Activated naive CD4-positive, alpha-beta T cell treated with anti-CD3 and anti-CD28 coated beads, Interleukin-2, amount 10 ng/mL, durations not matched to agents 7 days and 5 days (primary cell): ENCODE results near the gene COX6A2.

Experiments used
- CTCF ChIA-PET: fragments of 350-600 bp; sonication (Branson Sonifier 250); formaldehyde crosslinking; loops from one replicate; lab custom pipeline; 2021; ENCODE audit warnings: antibody characterized with exemption; lab: Charles Lee
- DNase-seq: peaks from one replicate; pipeline ENCODE4 v3.0.0-alpha.2; 2020
- H3K27ac Mint-ChIP-seq: one replicate; pipeline ENCODE4 v1.8.0; 2021; ENCODE audit warnings: mild to moderate bottlenecking, moderate library complexity, mixed read lengths
- H3K27me3 Mint-ChIP-seq: one replicate; pipeline ENCODE4 v1.8.0; 2021; ENCODE audit warnings: mild to moderate bottlenecking, mixed read lengths
- H3K36me3 Mint-ChIP-seq: one replicate; pipeline ENCODE4 v1.8.0; 2021; ENCODE audit warnings: mixed read lengths
- H3K4me1 Mint-ChIP-seq: one replicate; pipeline ENCODE4 v1.8.0; 2021; ENCODE audit warnings: mixed read lengths
- H3K4me3 Mint-ChIP-seq: one replicate; pipeline ENCODE4 v1.8.0; 2021; ENCODE audit warnings: mild to moderate bottlenecking, moderate library complexity, mixed read lengths
- H3K9me3 Mint-ChIP-seq: one replicate; pipeline ENCODE4 v1.8.0; 2021; ENCODE audit warnings: mixed read lengths

Gene COX6A2

GRCh38 chr16:31428279-31428597 is at the start of gene COX6A2:
Gene COX6A2 (minus strand): TSS chr16:31428360. CDS start chr16:31428325, 35 bp downstream.
- H3K27ac Mint-ChIP-seq = no peak within 1 kb of the TSS
- H3K27me3 Mint-ChIP-seq = peaks cover 46% of the 10 kb centered on the region
- H3K9me3 Mint-ChIP-seq = peaks cover 4% of the 10 kb centered on the region
- CTCF ChIA-PET = interaction anchor here (1.9 kb wide), 1 partner anchor 15 kb away, joined by 7 read pairs; the partner anchor contains the start of gene ZNF843
- peak within 1 kb of the TSS; percentile 21 for H3K4me3 Mint-ChIP-seq
- peaks cover 21% of the 10 kb centered on the region for H3K4me1 Mint-ChIP-seq
- no peak for DNase-seq
- H3K36me3 Mint-ChIP-seq = no peaks in the 10 kb centered on the region

DNA sequence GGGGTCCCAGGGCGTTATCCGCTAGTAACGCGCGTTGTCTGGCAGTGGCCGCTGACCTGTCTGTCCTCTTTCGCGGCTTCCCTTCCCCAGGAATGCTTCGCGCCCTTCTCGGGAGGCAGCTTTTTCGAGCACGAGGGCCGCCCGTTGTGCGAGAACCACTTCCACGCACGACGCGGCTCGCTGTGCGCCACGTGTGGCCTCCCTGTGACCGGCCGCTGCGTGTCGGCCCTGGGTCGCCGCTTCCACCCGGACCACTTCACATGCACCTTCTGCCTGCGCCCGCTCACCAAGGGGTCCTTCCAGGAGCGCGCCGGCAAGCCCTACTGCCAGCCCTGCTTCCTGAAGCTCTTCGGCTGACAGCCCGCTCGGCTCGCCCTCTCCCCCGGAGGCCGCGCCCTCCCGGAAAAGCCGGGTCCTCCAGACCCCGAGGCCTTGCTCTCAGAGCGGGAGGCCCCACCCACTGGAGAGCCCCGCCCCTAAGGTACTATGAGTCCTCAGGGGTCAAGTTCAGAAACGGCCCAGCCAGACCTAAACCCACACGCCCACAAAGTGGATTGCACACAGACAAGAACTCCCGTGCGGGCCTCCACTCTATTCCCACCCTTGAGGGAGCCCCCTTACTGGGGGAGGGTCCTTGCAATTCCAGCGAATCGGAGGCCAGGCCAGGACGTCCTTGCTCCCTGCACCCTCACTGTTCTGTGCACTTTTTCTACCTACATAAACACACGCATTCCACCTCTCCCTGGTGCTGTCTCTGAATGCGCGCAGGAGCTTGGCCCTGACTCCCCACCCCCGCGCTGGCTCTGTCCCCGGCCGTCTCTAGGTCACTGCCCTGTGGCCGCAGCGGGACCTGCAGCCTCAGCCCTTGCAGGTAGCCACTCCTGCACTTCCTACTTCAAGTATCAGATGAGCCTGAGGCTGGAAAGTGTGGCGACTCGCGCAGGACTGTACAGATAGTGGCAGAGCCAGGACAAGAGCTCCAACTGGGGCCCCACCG is 49.4 kb upstream of the COX6A2 start:
- peak; percentile 65 for DNase-seq
- peak overlapping the region; percentile 82 for H3K4me3 Mint-ChIP-seq
- no peak overlapping the region for H3K27ac Mint-ChIP-seq
- CTCF ChIA-PET = interaction anchor here (1.9 to 3.2 kb wide), 2 partner anchors 17 kb away, joined by 5 to 19 read pairs; no protein-coding TSS in a partner anchor
- no peaks in the 10 kb centered on the region for H3K9me3 Mint-ChIP-seq
- H3K36me3 Mint-ChIP-seq = peaks cover under 1% of the 10 kb centered on the region
- peaks cover 92% of the 10 kb centered on the region for H3K27me3 Mint-ChIP-seq
- peaks cover 31% of the 10 kb centered on the region for H3K4me1 Mint-ChIP-seq

DNA sequence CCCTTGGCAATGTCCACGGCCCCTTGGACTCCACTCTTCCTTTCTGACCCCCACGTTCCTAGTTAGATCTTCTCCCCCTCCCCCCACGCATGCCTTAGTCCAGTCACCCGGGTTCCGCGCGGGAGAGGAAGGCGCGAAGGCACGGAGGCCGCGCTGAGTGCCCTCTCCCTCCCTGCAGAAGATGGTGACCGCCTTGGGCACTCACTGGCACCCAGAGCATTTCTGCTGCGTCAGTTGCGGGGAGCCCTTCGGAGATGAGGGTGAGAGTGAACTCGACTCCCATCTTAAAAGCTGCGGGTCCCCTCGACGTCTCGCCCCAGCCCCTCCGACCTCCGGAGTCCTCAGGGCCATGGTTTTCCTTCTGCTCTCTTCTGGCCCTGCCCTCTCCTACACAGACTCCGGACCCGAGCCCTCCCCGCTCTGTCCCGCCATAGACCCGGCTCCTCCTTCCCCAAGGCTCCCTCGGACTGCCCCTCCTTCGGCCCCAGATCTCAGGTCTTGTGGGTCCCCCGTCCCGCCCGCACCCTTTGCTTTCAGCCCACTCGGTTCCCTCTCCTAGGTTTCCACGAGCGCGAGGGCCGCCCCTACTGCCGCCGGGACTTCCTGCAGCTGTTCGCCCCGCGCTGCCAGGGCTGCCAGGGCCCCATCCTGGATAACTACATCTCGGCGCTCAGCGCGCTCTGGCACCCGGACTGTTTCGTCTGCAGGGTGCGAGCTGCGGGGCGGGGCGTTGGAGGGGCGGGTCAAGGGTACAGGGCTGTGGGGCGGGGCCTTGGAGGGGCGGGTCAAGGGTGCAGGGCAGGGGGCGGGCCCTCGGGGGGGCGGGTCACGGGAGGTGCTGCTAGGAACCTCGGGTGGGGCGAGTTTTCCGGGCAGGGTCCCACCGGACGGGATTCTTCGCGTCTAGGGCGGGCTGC is 48.4 kb upstream of the COX6A2 start:
- peak; percentile 95 for DNase-seq
- Mint-ChIP-seq H3K4me3 (peak overlapping the region; percentile 82), H3K4me1 (peaks cover 33% of the 10 kb centered on the region), H3K9me3 (no peaks in the 10 kb centered on the region), H3K27me3 (peaks cover 93% of the 10 kb centered on the region), H3K36me3 (peaks cover 2% of the 10 kb centered on the region), H3K27ac (peak overlapping the region; percentile 75)
- CTCF ChIA-PET = interaction anchor here (3.2 kb wide), 1 partner anchor 16 kb away, joined by 19 read pairs; no protein-coding TSS in a partner anchor

DNA sequence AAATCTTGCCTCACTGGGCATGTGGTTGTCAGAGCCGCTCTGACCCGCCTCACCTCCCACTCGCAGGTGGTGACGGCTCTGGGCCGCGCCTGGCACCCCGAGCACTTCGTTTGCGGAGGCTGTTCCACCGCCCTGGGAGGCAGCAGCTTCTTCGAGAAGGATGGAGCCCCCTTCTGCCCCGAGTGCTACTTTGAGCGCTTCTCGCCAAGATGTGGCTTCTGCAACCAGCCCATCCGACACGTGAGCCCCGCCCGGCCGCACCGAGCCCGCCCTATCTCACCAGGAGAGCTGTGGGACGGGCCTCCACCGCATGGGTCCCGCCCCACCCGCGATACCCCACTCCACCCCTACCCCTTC is 47.8 kb upstream of the COX6A2 start:
- H3K9me3 Mint-ChIP-seq = no peaks in the 10 kb centered on the region
- peaks cover 95% of the 10 kb centered on the region for H3K27me3 Mint-ChIP-seq
- CTCF ChIA-PET = interaction anchor here (2.3 to 3.2 kb wide), 2 partner anchors 15 to 392 kb away, joined by 6 to 19 read pairs; no protein-coding TSS in a partner anchor
- H3K4me3 Mint-ChIP-seq = peak overlapping the region; percentile 82
- H3K27ac Mint-ChIP-seq = no peak overlapping the region
- peaks cover 2% of the 10 kb centered on the region for H3K36me3 Mint-ChIP-seq
- DNase-seq = peak; percentile 38
- H3K4me1 Mint-ChIP-seq = peaks cover 35% of the 10 kb centered on the region

GRCh38 chr16:31474773-31475738 is 46.9 kb upstream of the COX6A2 start:
- no peak overlapping the region for H3K27ac Mint-ChIP-seq
- H3K4me3 Mint-ChIP-seq = no peak overlapping the region
- no peaks in the 10 kb centered on the region for H3K9me3 Mint-ChIP-seq
- H3K4me1 Mint-ChIP-seq = peaks cover 35% of the 10 kb centered on the region
- H3K27me3 Mint-ChIP-seq = peaks cover 99% of the 10 kb centered on the region
- CTCF ChIA-PET = interaction anchor here (2.3 to 3.2 kb wide), 2 partner anchors 14 to 393 kb away, joined by 6 to 19 read pairs; no protein-coding TSS in a partner anchor
- DNase-seq = no peak
- H3K36me3 Mint-ChIP-seq = peaks cover 2% of the 10 kb centered on the region

GRCh38 chr16:31474173-31474714 is 46.1 kb upstream of the COX6A2 start:
- Mint-ChIP-seq H3K27me3 (peaks cover 91% of the 10 kb centered on the region), H3K4me1 (peaks cover 35% of the 10 kb centered on the region), H3K4me3 (no peak overlapping the region), H3K9me3 (no peaks in the 10 kb centered on the region), H3K27ac (no peak overlapping the region), H3K36me3 (peaks cover 2% of the 10 kb centered on the region)
- CTCF ChIA-PET = interaction anchor here (2.3 to 3.2 kb wide), 2 partner anchors 13 to 394 kb away, joined by 6 to 19 read pairs; no protein-coding TSS in a partner anchor
- no peak for DNase-seq

DNA sequence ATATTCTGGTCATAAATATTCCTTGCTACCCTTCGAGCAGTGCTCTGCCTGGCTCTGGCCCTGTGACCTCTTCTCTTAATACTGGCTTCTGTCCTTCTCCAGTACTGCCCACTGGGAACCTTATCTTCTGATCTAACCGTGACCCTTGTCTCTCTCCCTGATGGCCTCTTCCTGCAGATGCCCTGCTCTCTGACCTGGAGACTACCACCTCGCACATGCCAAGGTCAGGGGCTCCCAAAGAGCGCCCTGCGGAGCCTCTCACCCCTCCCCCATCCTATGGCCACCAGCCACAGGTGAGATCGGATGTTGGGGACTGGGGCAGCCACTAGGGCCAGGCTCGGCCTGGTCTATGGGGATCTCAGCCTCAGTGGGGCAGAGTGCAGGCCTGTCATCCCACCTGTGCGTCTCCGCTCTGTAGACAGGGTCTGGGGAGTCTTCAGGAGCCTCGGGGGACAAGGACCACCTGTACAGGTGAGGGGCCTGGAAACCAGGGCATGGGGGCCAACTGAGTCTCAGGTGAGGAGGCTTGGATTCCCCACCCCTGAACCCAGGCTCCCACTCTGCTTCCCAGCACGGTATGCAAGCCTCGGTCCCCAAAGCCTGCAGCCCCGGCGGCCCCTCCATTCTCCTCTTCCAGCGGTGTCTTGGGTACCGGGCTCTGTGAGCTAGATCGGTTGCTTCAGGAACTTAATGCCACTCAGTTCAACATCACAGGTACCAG is 45.3 kb upstream of the COX6A2 start:
- CTCF ChIA-PET = interaction anchor here (2.3 kb wide), 1 partner anchor 395 kb away, joined by 6 read pairs; no protein-coding TSS in a partner anchor
- H3K4me1 Mint-ChIP-seq = peaks cover 35% of the 10 kb centered on the region
- H3K27me3 Mint-ChIP-seq = peaks cover 82% of the 10 kb centered on the region
- no peaks in the 10 kb centered on the region for H3K9me3 Mint-ChIP-seq
- no peak for DNase-seq
- H3K4me3 Mint-ChIP-seq = no peak overlapping the region
- peaks cover 2% of the 10 kb centered on the region for H3K36me3 Mint-ChIP-seq
- H3K27ac Mint-ChIP-seq = no peak overlapping the region

GRCh38 chr16:31472709-31473203 is 44.6 kb upstream of the COX6A2 start:
- peak; percentile 56 for DNase-seq
- peaks cover 2% of the 10 kb centered on the region for H3K36me3 Mint-ChIP-seq

GRCh38 chr16:31471875-31472708 is 43.9 kb upstream of the COX6A2 start, which contains the start of gene TGFB1I1:
Gene TGFB1I1 (plus strand): TSS chr16:31472152. CDS start chr16:31472189, 37 bp downstream.
- CTCF ChIA-PET = no interaction called here
- no peak within 1 kb of the TSS for H3K27ac Mint-ChIP-seq
- H3K9me3 Mint-ChIP-seq = no peaks in the 10 kb centered on the region

More at GRCh38 chr16:31472709-31473203, 44.6 kb upstream of the COX6A2 start:
- no peaks in the 10 kb centered on the region for H3K9me3 Mint-ChIP-seq
- CTCF ChIA-PET = no interaction called here
- peak overlapping the region; percentile 60 for H3K4me3 Mint-ChIP-seq
- no peak overlapping the region for H3K27ac Mint-ChIP-seq
- peaks cover 76% of the 10 kb centered on the region for H3K27me3 Mint-ChIP-seq
- peaks cover 31% of the 10 kb centered on the region for H3K4me1 Mint-ChIP-seq

DNA sequence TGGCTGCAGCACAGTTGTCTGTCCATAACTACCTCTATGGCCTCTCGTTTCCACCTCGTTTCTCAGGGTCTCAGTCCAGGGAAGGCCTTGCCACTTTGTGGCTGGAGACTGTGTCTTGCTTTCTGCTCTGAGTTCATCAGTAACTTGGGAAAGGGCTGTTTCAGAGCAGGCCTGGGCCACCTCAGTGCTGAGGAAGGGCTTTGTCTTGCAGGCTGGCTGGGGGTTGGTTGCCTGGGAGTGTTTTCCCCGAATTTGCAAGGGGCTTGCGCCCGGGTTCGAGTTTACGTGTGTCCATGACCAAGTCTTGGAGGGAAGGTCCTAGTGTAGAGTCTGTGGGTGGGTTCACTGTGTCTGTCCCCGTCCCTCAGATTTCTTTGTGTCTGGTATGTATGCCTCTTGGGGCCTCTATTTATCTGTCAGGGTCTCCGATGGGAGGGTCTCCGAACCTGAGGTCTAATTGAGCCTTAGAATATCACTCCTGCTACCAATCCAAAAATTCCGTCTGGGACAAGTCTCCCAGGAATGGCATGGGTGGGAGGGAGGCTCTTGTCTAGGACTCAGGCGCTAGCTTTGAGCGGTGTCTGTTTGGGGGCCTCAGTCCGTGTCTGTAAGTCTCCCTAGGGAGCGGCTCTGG is 43.2 kb upstream of the COX6A2 start:
- CTCF ChIA-PET = interaction anchor here (0.9 to 2.6 kb wide), 2 partner anchors 11 to 387 kb away, joined by 4 to 13 read pairs; partner anchors contain the start of gene ARMC5
- H3K27me3 Mint-ChIP-seq = peaks cover 62% of the 10 kb centered on the region
- no peak overlapping the region for H3K4me3 Mint-ChIP-seq

More at GRCh38 chr16:31471875-31472708, 43.9 kb upstream of the COX6A2 start, which contains the start of gene TGFB1I1:
- H3K36me3 Mint-ChIP-seq = peaks cover 5% of the 10 kb centered on the region
- H3K27me3 Mint-ChIP-seq = peaks cover 69% of the 10 kb centered on the region
- H3K4me3 Mint-ChIP-seq = peak within 1 kb of the TSS; percentile 60
- H3K4me1 Mint-ChIP-seq = peaks cover 33% of the 10 kb centered on the region
- DNase-seq = peak; percentile 24

GRCh38 chr16:31470615-31471014 is 42.5 kb upstream of the COX6A2 start:
- H3K36me3 Mint-ChIP-seq = peaks cover 10% of the 10 kb centered on the region
- no peak overlapping the region for H3K4me3 Mint-ChIP-seq
- H3K27ac Mint-ChIP-seq = no peak overlapping the region
- CTCF ChIA-PET = interaction anchor here (0.9 to 2.6 kb wide), 2 partner anchors 10 to 388 kb away, joined by 4 to 13 read pairs; partner anchors contain the start of gene ARMC5
- peaks cover 25% of the 10 kb centered on the region for H3K4me1 Mint-ChIP-seq
- no peak for DNase-seq
- peaks cover 54% of the 10 kb centered on the region for H3K27me3 Mint-ChIP-seq
- H3K9me3 Mint-ChIP-seq = no peaks in the 10 kb centered on the region

More for the DNA sequence above, 43.2 kb upstream of the COX6A2 start:
- Mint-ChIP-seq H3K9me3 (no peaks in the 10 kb centered on the region), H3K36me3 (peaks cover 10% of the 10 kb centered on the region), H3K27ac (no peak overlapping the region), H3K4me1 (peaks cover 32% of the 10 kb centered on the region)
- no peak for DNase-seq
